GM12878 (cell line): ENCODE measurements around the gene KLHL30. TPM values are rescaled to one million over a fixed set of nuclear protein-coding genes. Genes with fewer than 3 reads are reported as not detected.

Experiments used
- BHLHE40 ChIP-seq, 2 experiments: fragments of 450-650 bp in 1 of 2; IDR thresholded peaks; 2 replicates each; pipeline ENCODE4 v1.6.1; 2011 to 2017; ENCODE audit warnings: low read depth in 2 of 2, borderline replicate concordance in 1 of 2, improper control_type of control experiment in 1 of 2, low read length in 1 of 2, mild to moderate bottlenecking in 1 of 2
- CREM ChIP-seq: IDR thresholded peaks from 2 replicates; pipeline ENCODE4 v1.6.1; 2014; ENCODE audit warnings: antibody characterized with exemption, low read depth
- DPF2 ChIP-seq: fragments of 450-650 bp; IDR thresholded peaks from 2 replicates; pipeline ENCODE4 v1.6.1; 2017; ENCODE audit warnings: mild to moderate bottlenecking
- FOS ChIP-seq: IDR thresholded peaks from 3 replicates; pipeline ENCODE4 v1.6.1; 2011; ENCODE audit warnings: borderline replicate concordance; ENCODE audit not compliant: insufficient read length; ENCODE audit errors: extremely low read depth
- FOXK2 ChIP-seq: fragments of 450-650 bp; IDR thresholded peaks from 2 replicates; pipeline ENCODE4 v1.6.1; 2017; ENCODE audit warnings: mild to moderate bottlenecking, moderate library complexity
- HCFC1 ChIP-seq: fragments of 150-350 bp; IDR thresholded peaks from 2 replicates; pipeline ENCODE4 v1.6.1; 2014; ENCODE audit warnings: low read length
- HDAC2 ChIP-seq: fragments of 200-600 bp; sonication (generic); IDR thresholded peaks from 2 replicates; pipeline ENCODE4 v1.6.1; 2017
- IKZF1 ChIP-seq: fragments of 450-650 bp; conservative IDR thresholded peaks from 2 replicates; pipeline ENCODE4 v1.6.1; 2017; ENCODE audit warnings: antibody characterized with exemption, mild to moderate bottlenecking
- IKZF2 ChIP-seq, 2 experiments: fragments of 450-650 bp; IDR thresholded peaks; 2 replicates each; pipeline ENCODE4 v1.6.1; 2017; ENCODE audit warnings: mild to moderate bottlenecking in 2 of 2, moderate library complexity in 2 of 2
- NFYA ChIP-seq: IDR thresholded peaks from 2 replicates; pipeline ENCODE4 v1.6.1; 2011; ENCODE audit warnings: low read depth, mild to moderate bottlenecking, low read length, improper control_type of control experiment, borderline replicate concordance
- NR2F1 ChIP-seq: fragments of 450-650 bp; conservative IDR thresholded peaks from 2 replicates; pipeline ENCODE4 v1.6.1; 2017; ENCODE audit warnings: mild to moderate bottlenecking
- PML ChIP-seq: IDR thresholded peaks from 2 replicates; pipeline ENCODE4 v1.6.1; 2012; ENCODE audit warnings: low read length, inconsistent platforms
- POLR2A ChIP-seq: IDR thresholded peaks from 2 replicates; pipeline ENCODE4 v1.6.1; 2011; ENCODE audit warnings: low read depth, mild to moderate bottlenecking, low read length
- RAD21 ChIP-seq: IDR thresholded peaks from 2 replicates; pipeline ENCODE4 v1.6.1; 2011; ENCODE audit warnings: mild to moderate bottlenecking, low read depth, low read length, moderate library complexity; ENCODE audit not compliant: insufficient read depth
- RCOR1 ChIP-seq: conservative IDR thresholded peaks from 2 replicates; pipeline ENCODE4 v1.6.1; 2012; ENCODE audit warnings: low read depth, low read length, improper control_type of control experiment
- RELA ChIP-seq: fragments of 450-650 bp; IDR thresholded peaks from 2 replicates; pipeline ENCODE4 v1.8.0; 2014; ENCODE audit warnings: borderline replicate concordance; ENCODE audit not compliant: partially characterized antibody
- RELB ChIP-seq: fragments of 450-650 bp; IDR thresholded peaks from 2 replicates; pipeline ENCODE4 v1.6.1; 2017; ENCODE audit warnings: low read depth, mild to moderate bottlenecking, moderate library complexity
- RFX5 ChIP-seq: IDR thresholded peaks from 2 replicates; pipeline ENCODE4 v1.6.1; 2011; ENCODE audit warnings: low read depth, low read length, improper control_type of control experiment
- SP1 ChIP-seq: IDR thresholded peaks from one replicate; pipeline ENCODE4 v1.6.1; 2011; ENCODE audit warnings: low read depth, low read length
- TAF1 ChIP-seq: IDR thresholded peaks from 2 replicates; pipeline ENCODE4 v1.6.1; 2011; ENCODE audit warnings: mild to moderate bottlenecking, low read depth, low read length, borderline replicate concordance
- USF1 ChIP-seq: IDR thresholded peaks from 2 replicates; pipeline ENCODE4 v1.6.1; 2011; ENCODE audit warnings: borderline replicate concordance, low read depth, mild to moderate bottlenecking, moderate library complexity, mixed read lengths, low read length; ENCODE audit not compliant: insufficient read depth; ENCODE audit errors: extremely low read length
- WRNIP1 ChIP-seq: IDR thresholded peaks from 2 replicates; pipeline ENCODE4 v1.6.1; 2011; ENCODE audit warnings: low read depth, low read length, improper control_type of control experiment, borderline replicate concordance
- ZNF207 ChIP-seq: fragments of 450-650 bp; IDR thresholded peaks from 2 replicates; pipeline ENCODE4 v1.6.1; 2014; ENCODE audit warnings: antibody characterized with exemption, mild to moderate bottlenecking, borderline replicate concordance
- ZNF687 ChIP-seq: fragments of 450-650 bp; IDR thresholded peaks from 2 replicates; pipeline ENCODE4 v1.6.1; 2017; ENCODE audit warnings: mild to moderate bottlenecking, moderate library complexity
- polyA plus RNA-seq, 11 experiments: library from polyadenylated mRNA; depleted of rRNA in 4 of 11; unstranded in 6 of 11; stranded (reverse) in 5 of 11; fragments of >200 nt; fragmentation: Nextera tagmentation in 4 of 11; fragmentation: Illumina TruSeq in 1 of 11; extraction: Ambion mirVana in 4 of 11; extraction: Trizol in 1 of 11; gene quantifications; 1 replicate in 1 of 11; 2 replicates in 10 of 11; pipeline versions ENCODE4 v1.2.1 to v1.2.3, GENCODE V29; 2011 to 2016; ENCODE audit warnings: inconsistent platforms in 2 of 11, missing spikeins in 2 of 11, low read depth in 1 of 11
- total RNA-seq, 4 experiments: library from RNA; depleted of rRNA in 3 of 4; stranded (reverse); fragments of >200 nt in 3 of 4; fragmentation: Illumina TruSeq in 1 of 4; extraction: Trizol in 1 of 4; gene quantifications; 2 replicates each; pipeline versions ENCODE4 v1.2.1 to v1.2.3, GENCODE V29; 2013 to 2021

Gene KLHL30
- total and polyA plus RNA-seq, 10 of the 15 experiments (the other 5 are each of a cell fraction or from before 2014, with no cell fraction given) = 0.03 TPM; not detected in 9

GRCh38 chr2:238107525-238108422, 30.7 kb upstream of the KLHL30 start (continued):
- TF ChIP-seq FOS = no peak
- 0 out of 2 replicates have a peak, but pooled peaks have one; percentile 24 for TF ChIP-seq TAF1
- TF ChIP-seq DPF2 = 0 out of 2 replicates have a peak, but pooled peaks have one; percentile 26
- peak; percentile 69 for TF ChIP-seq IKZF1
- TF ChIP-seq RAD21 = no peak
- TF ChIP-seq CREM = no peak
- no peak for TF ChIP-seq USF1
- 0 out of 2 replicates have a peak, but pooled peaks have one; percentile 32 for TF ChIP-seq RCOR1
- no peak for TF ChIP-seq RFX5
- no peak for TF ChIP-seq SP1
- peak; percentile 67 for TF ChIP-seq RELA
- TF ChIP-seq IKZF2 (IDR thresholded peaks at IDR 0.05) = peak; percentile 59 to 62; a peak in 3 of 4 replicates
- 0 out of 2 replicates have a peak, but pooled peaks have one; percentile 50 for TF ChIP-seq RELB
- no peak for TF ChIP-seq NFYA
- no peak for TF ChIP-seq PML
- 0 out of 2 replicates have a peak, but pooled peaks have one; percentile 52 for TF ChIP-seq ZNF687
- no peak for TF ChIP-seq ZNF207
- no peak for TF ChIP-seq WRNIP1
- TF ChIP-seq FOXK2 = no peak
- peak; percentile 84 for TF ChIP-seq NR2F1
- no peak for TF ChIP-seq HCFC1
- peak; percentile 61; the same call in 1 of the 2 replicates for TF ChIP-seq POLR2A
- peak; percentile 97 to 98 for TF ChIP-seq BHLHE40 (IDR thresholded peaks at IDR 0.05; ENCODE audit: borderline replicate concordance in 1 of 2, low read depth in 2 of 2, low read length in 1 of 2)
- no peak for TF ChIP-seq HDAC2
